NCI-H82 treated with DMSO at 0.1 percent for 48 hours (cell line): Measurements from ENCODE around the gene OR9G1.
"Not testable (repeated sequence)": the region's sequence is repeated elsewhere in the genome, so short reads cannot be mapped to it uniquely, and the experiment has no call there.

Source experiments
- DNase-seq: peaks from one replicate; lab custom pipeline; 2025; ENCODE audit not compliant: unreplicated experiment; lab: John Stamatoyannopoulos, UW

Gene OR9G1

DNA sequence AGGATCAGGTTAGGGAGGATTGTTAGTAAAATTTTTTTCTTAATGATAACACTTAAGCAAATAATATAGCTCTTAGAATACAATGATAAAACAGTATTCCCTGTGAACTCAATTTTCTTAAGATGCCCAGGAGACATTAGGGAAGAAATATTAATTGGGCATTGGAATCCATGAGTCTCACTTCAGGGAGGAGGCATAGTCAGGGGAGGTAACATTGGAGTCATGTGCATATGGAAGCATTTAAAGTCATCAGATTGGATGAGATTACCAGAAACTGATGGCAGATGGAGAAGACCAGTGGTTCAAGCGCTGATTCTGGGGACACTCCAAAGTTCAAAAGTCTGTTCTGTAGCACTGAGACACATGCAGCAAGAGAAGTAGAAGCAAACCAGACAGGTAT is at the start of gene OR9G1:
Gene OR9G1 (plus strand): TSS at position 301 of the 400 bp plus-strand sequence. CDS start 1,293 bp downstream, outside the sequence.
- DNase-seq: no peak

DNA sequence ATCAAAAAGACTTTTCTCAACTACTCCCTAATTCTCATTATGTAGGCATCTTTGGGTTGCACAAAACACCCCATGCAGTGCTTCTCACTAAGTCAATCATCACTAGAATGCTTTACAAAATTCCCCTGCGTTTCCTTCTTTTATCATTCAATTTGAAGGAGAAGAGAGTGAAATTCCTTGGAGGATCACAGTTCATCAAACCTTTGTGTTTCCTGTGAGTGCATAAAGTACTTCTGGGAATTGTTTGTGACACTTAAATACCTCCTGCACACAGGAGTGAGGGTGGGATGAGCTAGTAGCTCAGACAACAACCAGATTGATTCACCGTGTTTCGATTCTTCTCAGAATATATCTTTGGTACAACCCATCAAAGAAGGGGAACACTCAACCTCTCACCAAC is 39.1 kb upstream of the OR9G1 start:
- DNase-seq: no peak

DNA sequence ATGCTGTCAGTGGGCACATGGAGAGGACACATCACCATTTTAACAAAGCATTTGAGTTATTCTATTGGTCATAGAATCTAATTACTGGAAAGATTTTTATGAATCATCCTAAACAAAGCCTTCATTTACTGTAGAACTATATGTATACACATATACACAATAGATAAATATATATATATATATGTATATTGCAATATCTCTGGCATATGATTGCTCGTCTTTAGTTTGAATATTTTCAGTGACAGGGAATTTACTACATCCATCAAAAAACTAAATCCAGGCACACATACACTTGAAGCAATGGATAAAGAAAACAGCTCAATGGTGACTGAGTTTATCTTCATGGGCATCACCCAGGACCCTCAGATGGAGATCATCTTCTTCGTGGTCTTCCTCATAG is 35.5 kb upstream of the OR9G1 start, which contains the start of gene OR5AR1:
Gene OR5AR1 (plus strand): TSS at position 301 of the 400 bp plus-strand sequence. CDS start 0 bp downstream, at position 301.
- DNase-seq: no peak

- no peak for DNase-seq
Measured at GRCh38 chr11:56670984-56671383, 27.9 kb upstream of the OR9G1 start.

DNA sequence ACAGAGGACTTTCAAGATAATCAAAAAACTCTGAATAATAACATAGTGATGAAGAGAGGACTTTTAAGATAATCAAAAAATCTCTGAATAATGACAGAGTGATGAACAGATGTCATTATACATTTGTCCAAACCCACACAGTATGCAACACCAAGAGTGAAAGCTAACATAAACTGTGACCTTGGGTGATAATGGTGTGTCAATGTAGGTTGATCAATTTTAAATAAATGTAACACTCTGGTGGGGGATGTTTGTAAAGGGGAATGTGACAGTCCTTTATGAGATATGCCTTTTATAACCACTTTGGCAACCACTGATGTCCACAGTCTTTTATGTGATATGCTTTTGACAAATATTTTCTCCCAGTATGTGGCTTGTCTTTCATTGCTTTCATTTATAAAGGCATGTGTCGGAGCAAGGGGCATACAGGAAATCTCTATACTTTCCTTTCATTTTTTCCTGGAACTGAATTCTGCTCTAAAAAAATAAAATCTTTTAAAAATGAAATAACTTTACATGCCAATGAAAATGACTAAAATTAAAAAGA is 10.3 kb upstream of the OR9G1 start:
- no peak for DNase-seq

DNA sequence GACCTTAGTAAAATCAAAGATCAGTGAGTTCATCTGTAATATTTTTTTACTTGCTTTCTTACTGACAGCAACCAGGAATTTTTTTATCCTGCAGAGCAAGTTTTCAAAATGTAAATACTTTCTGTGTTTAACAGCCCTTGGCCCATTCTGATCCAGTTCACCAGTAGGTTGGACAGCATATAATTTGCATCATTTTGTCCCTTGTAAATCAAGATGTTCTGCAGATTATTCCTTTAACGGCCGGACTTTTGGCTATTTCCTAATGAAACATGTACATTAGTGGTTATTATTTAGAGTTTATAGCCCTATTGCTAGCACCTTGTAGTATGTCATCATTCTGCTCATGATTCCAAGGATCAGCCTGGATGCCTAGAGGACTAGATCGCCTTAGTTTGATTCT is 7.7 kb upstream of the OR9G1 start:
- not testable (repeated sequence) for DNase-seq

GRCh38 chr11:56693428-56693827 is 5.5 kb upstream of the OR9G1 start:
- DNase-seq: no peak

GRCh38 chr11:56700242-56700913 is 1.5 kb downstream of the OR9G1 start:
- no peak for DNase-seq

DNA sequence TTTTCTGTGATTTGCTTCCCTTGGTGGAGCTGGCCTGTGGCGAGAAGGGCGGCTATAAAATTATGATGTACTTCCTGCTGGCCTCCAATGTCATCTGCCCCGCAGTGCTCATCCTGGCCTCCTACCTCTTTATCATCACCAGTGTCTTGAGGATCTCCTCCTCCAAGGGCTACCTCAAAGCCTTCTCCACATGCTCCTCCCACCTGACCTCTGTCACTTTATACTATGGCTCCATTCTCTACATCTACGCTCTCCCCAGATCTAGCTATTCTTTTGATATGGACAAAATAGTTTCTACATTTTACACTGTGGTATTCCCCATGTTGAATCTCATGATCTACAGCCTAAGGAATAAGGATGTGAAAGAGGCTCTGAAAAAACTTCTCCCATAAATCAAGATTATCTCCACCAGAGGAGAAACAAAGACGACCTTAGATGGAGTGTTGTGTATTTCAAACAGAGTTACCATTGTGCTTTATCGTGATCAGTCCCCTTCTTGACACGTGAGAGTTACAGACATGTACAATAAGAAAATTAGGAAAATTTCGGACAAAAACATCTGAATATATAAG is 2.1 kb downstream of the OR9G1 start:
- DNase-seq: no peak

GRCh38 chr11:56705784-56706396 is 7.0 kb downstream of the OR9G1 start:
- DNase-seq: no peak

- no peak for DNase-seq
Measured at GRCh38 chr11:56706486-56706885, 7.6 kb downstream of the OR9G1 start.

GRCh38 chr11:56714206-56714605 is 15.3 kb downstream of the OR9G1 start:
- no peak for DNase-seq

DNA sequence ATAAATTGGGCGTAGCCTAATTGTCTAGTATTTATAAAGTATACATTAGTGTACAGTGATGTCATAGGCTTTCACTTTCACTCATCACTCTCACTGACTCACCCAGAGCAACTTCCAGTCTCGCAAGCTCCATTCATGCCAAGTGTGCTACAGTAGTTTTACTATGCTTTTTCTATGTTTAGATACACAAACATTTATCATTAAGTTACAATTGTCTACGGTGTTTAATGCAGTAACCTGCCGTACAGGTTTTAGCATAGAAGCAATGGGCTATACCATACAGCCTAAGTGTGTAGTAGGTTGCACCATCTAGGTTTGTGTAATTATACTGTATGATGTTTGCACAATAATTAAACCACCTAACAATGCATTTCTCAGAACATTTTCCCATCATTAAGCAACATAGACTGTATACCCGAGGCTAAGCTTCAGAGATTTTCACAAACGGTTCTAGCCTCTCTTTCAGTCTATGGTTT is 17.5 kb downstream of the OR9G1 start:
- no peak for DNase-seq

GRCh38 chr11:56720513-56720912 is 21.6 kb downstream of the OR9G1 start:
- no peak for DNase-seq

DNA sequence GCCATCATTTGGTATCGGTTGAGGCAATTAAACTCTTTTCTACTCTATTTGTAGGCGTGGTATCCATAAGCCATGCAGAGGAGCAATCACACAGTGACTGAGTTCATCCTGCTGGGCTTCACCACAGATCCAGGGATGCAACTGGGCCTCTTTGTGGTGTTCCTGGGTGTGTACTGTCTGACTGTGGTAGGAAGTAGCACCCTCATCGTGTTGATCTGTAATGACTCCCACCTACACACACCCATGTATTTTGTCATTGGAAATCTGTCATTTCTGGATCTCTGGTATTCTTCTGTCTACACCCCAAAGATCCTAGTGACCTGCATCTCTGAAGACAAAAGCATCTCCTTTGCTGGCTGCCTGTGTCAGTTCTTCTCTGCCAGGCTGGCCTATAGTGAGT is 41.2 kb downstream of the OR9G1 start:
- no peak for DNase-seq

DNA sequence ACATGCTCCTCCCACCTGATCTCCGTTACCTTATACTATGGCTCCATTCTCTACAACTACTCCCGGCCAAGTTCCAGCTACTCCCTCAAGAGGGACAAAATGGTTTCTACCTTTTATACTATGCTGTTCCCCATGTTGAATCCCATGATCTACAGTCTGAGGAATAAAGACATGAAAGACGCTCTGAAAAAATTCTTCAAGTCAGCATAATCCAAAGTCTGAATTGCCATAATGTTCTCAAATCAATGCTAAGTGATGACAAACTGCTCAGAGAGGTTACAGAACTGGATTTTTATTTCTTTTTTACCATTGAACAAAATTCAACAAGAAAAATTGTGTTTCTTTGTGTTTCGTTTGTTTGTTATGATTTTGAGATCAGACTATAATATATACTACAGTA is 42.0 kb downstream of the OR9G1 start:
- DNase-seq: no peak

DNA sequence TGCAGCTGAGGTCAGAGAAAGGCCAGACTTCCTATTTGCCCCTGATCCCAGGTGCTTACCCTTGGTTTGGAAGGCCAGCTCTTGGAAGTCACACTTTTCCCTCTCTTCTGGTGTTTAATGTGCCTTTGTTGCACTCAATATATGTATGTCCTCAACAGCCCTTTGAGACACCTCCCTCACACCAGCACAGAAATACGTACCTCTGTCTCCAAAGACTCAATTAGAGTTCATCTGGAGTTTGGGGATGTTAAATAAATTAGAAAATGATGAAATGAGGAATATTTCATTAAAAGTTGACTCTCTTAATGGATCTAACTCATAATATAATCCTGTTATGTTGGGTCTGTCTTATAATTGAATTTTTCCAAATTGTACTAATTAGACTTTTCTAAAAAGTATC is 49.7 kb downstream of the OR9G1 start, which contains the start of gene OR9G4:
Gene OR9G4 (minus strand): TSS at position 101 of the 400 bp plus-strand sequence. CDS start 4,931 bp downstream, outside the sequence.
- no peak for DNase-seq

GRCh38 chr11:56750190-56750589 is 51.3 kb downstream of the OR9G1 start:
- DNase-seq: no peak

DNA sequence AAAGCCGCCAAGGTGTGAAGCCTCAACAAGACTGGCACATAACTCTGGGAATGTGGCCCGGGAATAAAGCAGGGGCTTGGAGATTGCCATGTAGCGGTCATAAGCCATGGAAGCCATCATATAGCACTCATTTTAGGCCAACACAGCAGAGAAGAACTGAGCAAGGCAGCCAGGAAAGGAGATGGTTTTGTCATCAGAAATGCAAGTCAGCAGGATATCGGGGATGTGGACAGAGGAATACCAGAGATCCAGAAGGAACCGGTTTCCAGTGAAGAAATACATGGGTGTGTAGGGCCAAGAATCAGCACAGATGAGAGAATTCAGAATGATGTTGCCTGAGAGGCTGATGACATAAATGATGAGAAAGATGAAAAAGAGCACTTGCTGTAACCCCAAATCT is 52.6 kb downstream of the OR9G1 start:
- no peak for DNase-seq
